IMR-90 (cell line): ENCODE measurements around the gene FOCAD. TPM values are rescaled to one million over a fixed set of nuclear protein-coding genes. Genes with fewer than 3 reads are reported as not detected.

Experiments used
- ATAC-seq: fragments of 200-7000 bp; cut with Tn5 transposase; 2 replicates; pipeline ENCODE4 v1.9.1; 2020; ENCODE audit warnings: low read depth, mild to moderate bottlenecking, moderate library complexity
- BruUV-seq: library from RNA; stranded (reverse); fragments of 400-500 nt; replicated peaks from 2 replicates; lab custom pipeline; 2021; lab: Mats Ljungman, UMichigan
- CTCF ChIA-PET: fragments of 300-600 bp; formaldehyde crosslinking; extraction: SDS; loops from one replicate; lab custom pipeline; 2021; ENCODE audit warnings: antibody characterized with exemption; lab: Yijun Ruan, JAX
- POLR2A ChIA-PET: fragments of 300-600 bp; sonication (Branson Sonifier 250); formaldehyde crosslinking; loops from one replicate; lab custom pipeline; 2022; ENCODE audit warnings: antibody characterized with exemption; ENCODE audit not compliant: unreplicated experiment; lab: Charles Lee
- DNase-seq: peaks from one replicate; pipeline ENCODE4 v3.0.0; 2013
- H2AFZ ChIP-seq: replicated peaks from 2 replicates; pipeline ENCODE3; 2013; ENCODE audit warnings: low read length, mild to moderate bottlenecking; ENCODE audit not compliant: poor library complexity
- H2AK5ac ChIP-seq: 2 replicates; pipeline ENCODE4 v1.6.1; 2013; ENCODE audit warnings: low read depth, low read length, inconsistent platforms
- H2AK9ac ChIP-seq: replicated peaks from 2 replicates; pipeline ENCODE3; 2013; ENCODE audit warnings: mild to moderate bottlenecking, low read depth, low read length, moderate library complexity; ENCODE audit not compliant: poor library complexity
- H2BK120ac ChIP-seq: 2 replicates; pipeline ENCODE4 v1.6.1; 2013; ENCODE audit warnings: low read depth, low read length, inconsistent platforms
- H2BK15ac ChIP-seq: 3 replicates; pipeline ENCODE4 v1.6.1; 2013; ENCODE audit warnings: low read depth, low read length, inconsistent platforms
- H2BK20ac ChIP-seq: 2 replicates; pipeline ENCODE4 v1.6.1; 2013; ENCODE audit warnings: low read depth, mild to moderate bottlenecking, inconsistent platforms, low read length, moderate library complexity
- H2BK5ac ChIP-seq: 2 replicates; pipeline ENCODE4 v1.6.1; 2013; ENCODE audit warnings: mild to moderate bottlenecking, low read depth, low read length, inconsistent platforms; ENCODE audit not compliant: poor library complexity, severe bottlenecking
- H3K14ac ChIP-seq: replicated peaks from 2 replicates; pipeline ENCODE4 v1.6.1; 2013; ENCODE audit warnings: low read depth, low read length, inconsistent platforms
- H3K18ac ChIP-seq: 2 replicates; pipeline ENCODE4 v1.6.1; 2013; ENCODE audit warnings: low read depth, low read length, control low read depth
- H3K23ac ChIP-seq: 2 replicates; pipeline ENCODE4 v1.6.1; 2013; ENCODE audit warnings: low read depth, low read length, inconsistent platforms
- H3K27ac ChIP-seq: 2 replicates; pipeline ENCODE4 v1.5.1; 2013; ENCODE audit warnings: mild to moderate bottlenecking, control low read depth, low read length; ENCODE audit not compliant: insufficient read depth
- H3K27me3 ChIP-seq: 2 replicates; pipeline ENCODE4 v1.6.1; 2013; ENCODE audit warnings: low read length; ENCODE audit not compliant: control insufficient read depth, insufficient read depth
- H3K36me3 ChIP-seq: 2 replicates; pipeline ENCODE4 v1.6.1; 2013; ENCODE audit warnings: low read length, mixed read lengths; ENCODE audit not compliant: control insufficient read depth, insufficient read depth
- H3K4ac ChIP-seq: 2 replicates; pipeline ENCODE4 v1.6.1; 2013; ENCODE audit warnings: low read depth, low read length, inconsistent platforms
- H3K4me1 ChIP-seq: 2 replicates; pipeline ENCODE4 v1.6.1; 2013; ENCODE audit warnings: low read length, mixed read lengths; ENCODE audit not compliant: control insufficient read depth, insufficient read depth
- H3K4me2 ChIP-seq: 2 replicates; pipeline ENCODE4 v1.6.1; 2013; ENCODE audit warnings: low read depth, mild to moderate bottlenecking, control low read depth, low read length, moderate library complexity
- H3K4me3 ChIP-seq: 2 replicates; pipeline ENCODE4 v1.5.1; 2013; ENCODE audit warnings: low read depth, mild to moderate bottlenecking, control low read depth, low read length, moderate library complexity; ENCODE audit not compliant: insufficient read depth
- H3K56ac ChIP-seq: 2 replicates; pipeline ENCODE4 v1.6.1; 2013; ENCODE audit warnings: low read length, inconsistent platforms; ENCODE audit not compliant: insufficient read depth; ENCODE audit errors: extremely low read depth
- H3K79me1 ChIP-seq, 2 experiments: 2 replicates each; pipeline ENCODE4 v1.6.1; 2013; ENCODE audit warnings: low read length in 2 of 2, inconsistent platforms in 1 of 2, low read depth in 1 of 2
- H3K9ac ChIP-seq: 2 replicates; pipeline ENCODE4 v1.6.1; 2013; ENCODE audit warnings: low read depth, low read length, control low read depth
- H3K9me1 ChIP-seq: 2 replicates; pipeline ENCODE4 v1.6.1; 2013; ENCODE audit warnings: low read length, inconsistent platforms; ENCODE audit not compliant: insufficient read depth
- H3K9me3 ChIP-seq: 2 replicates; pipeline ENCODE4 v1.6.1; 2013; ENCODE audit warnings: low read length; ENCODE audit not compliant: control insufficient read depth, insufficient read depth
- H4K20me1 ChIP-seq: 2 replicates; pipeline ENCODE4 v1.6.1; 2013; ENCODE audit warnings: low read length, inconsistent platforms; ENCODE audit not compliant: insufficient read depth
- H4K5ac ChIP-seq: 2 replicates; pipeline ENCODE4 v1.6.1; 2013; ENCODE audit warnings: mild to moderate bottlenecking, low read depth, low read length, control low read depth
- H4K8ac ChIP-seq, 2 experiments: 2 replicates each; pipeline ENCODE4 v1.6.1; 2013; ENCODE audit warnings: low read depth in 2 of 2, low read length in 2 of 2, control low read depth in 1 of 2, inconsistent platforms in 1 of 2
- H4K91ac ChIP-seq: 2 replicates; pipeline ENCODE4 v1.6.1; 2013; ENCODE audit warnings: low read depth, low read length, inconsistent platforms; ENCODE audit not compliant: insufficient read depth
- BHLHE40 ChIP-seq: fragments of 150-350 bp; IDR thresholded peaks from 2 replicates; pipeline ENCODE4 v1.6.1; 2016; ENCODE audit warnings: mild to moderate bottlenecking, low read depth, low read length
- CEBPB ChIP-seq: IDR thresholded peaks from 2 replicates; pipeline ENCODE4 v1.6.1; 2012; ENCODE audit warnings: low read depth, low read length, improper control_type of control experiment
- CHD1 ChIP-seq: IDR thresholded peaks from 2 replicates; pipeline ENCODE4 v1.6.1; 2012; ENCODE audit warnings: low read depth, low read length, improper control_type of control experiment
- FOS ChIP-seq: fragments of 150-350 bp; IDR thresholded peaks from 2 replicates; pipeline ENCODE4 v1.6.1; 2016; ENCODE audit warnings: low read depth, low read length
- MAFK ChIP-seq: IDR thresholded peaks from 2 replicates; pipeline ENCODE4 v1.6.1; 2012; ENCODE audit warnings: low read depth, low read length, improper control_type of control experiment
- MAZ ChIP-seq: IDR thresholded peaks from 2 replicates; pipeline ENCODE4 v1.6.1; 2012; ENCODE audit warnings: low read depth, mild to moderate bottlenecking, low read length, improper control_type of control experiment, moderate library complexity, borderline replicate concordance
- MXI1 ChIP-seq: IDR thresholded peaks from 2 replicates; pipeline ENCODE4 v1.6.1; 2012; ENCODE audit warnings: low read depth, mild to moderate bottlenecking, low read length, moderate library complexity, borderline replicate concordance
- NFE2L2 ChIP-seq: fragments of 150-350 bp; IDR thresholded peaks from 2 replicates; pipeline ENCODE4 v1.6.1; 2016; ENCODE audit warnings: low read depth, mild to moderate bottlenecking, low read length
- POLR2A ChIP-seq: IDR thresholded peaks from 2 replicates; pipeline ENCODE4 v1.6.1; 2012; ENCODE audit warnings: mild to moderate bottlenecking, low read depth, low read length
- RAD21 ChIP-seq: IDR thresholded peaks from 2 replicates; pipeline ENCODE4 v1.6.1; 2012; ENCODE audit warnings: low read length, improper control_type of control experiment
- RCOR1 ChIP-seq: IDR thresholded peaks from 2 replicates; pipeline ENCODE4 v1.6.1; 2012; ENCODE audit warnings: mild to moderate bottlenecking, low read length, improper control_type of control experiment; ENCODE audit not compliant: insufficient replicate concordance
- RFX5 ChIP-seq: IDR thresholded peaks from 2 replicates; pipeline ENCODE4 v1.8.0; 2012; ENCODE audit warnings: low read depth, mild to moderate bottlenecking, low read length, moderate library complexity
- SMC3 ChIP-seq: fragments of 150-350 bp; IDR thresholded peaks from 2 replicates; pipeline ENCODE4 v1.6.1; 2016; ENCODE audit warnings: low read depth, mild to moderate bottlenecking, antibody characterized with exemption, low read length, moderate library complexity
- WGBS, 2 experiments: methylation state at CpG; one replicate each; pipeline versions ENCODE4 v1.1.5 to v1.1.7; 2013; ENCODE audit warnings: missing lambda C conversion rate in 2 of 2; ENCODE audit not compliant: insufficient read length in 1 of 2; ENCODE audit errors: extremely low coverage in 2 of 2; 5-methylcytosine and 5-hydroxymethylcytosine counted together
- dilution Hi-C: fragments of 300-500 bp; cut with HindIII; formaldehyde crosslinking; loops from one replicate; pipeline ENCODE4 v1.14.3; 2018; ENCODE audit warnings: low sequenced_read_pairs; ENCODE audit not compliant: unreplicated experiment
- in situ Hi-C: fragments of 300-500 bp; cut with MboI; formaldehyde crosslinking; loops from 3 replicates; pipeline ENCODE4 v1.14.3; 2019; ENCODE audit warnings: low sequenced_read_pairs, inconsistent platforms, mixed read lengths
- intact Hi-C: fragments of 100-400 bp; cut with micrococcal nuclease; formaldehyde crosslinking; loops from 2 replicates; pipeline ENCODE4 v1.10.0; 2022
- polyA plus RNA-seq, 3 experiments: library from polyadenylated mRNA; depleted of rRNA; stranded (reverse); fragments of >200 nt; gene quantifications; 2 replicates each; pipeline ENCODE4 v1.2.3, GENCODE V29; 2012; ENCODE audit warnings: low replicate concordance in 1 of 3
- total RNA-seq: library from RNA; depleted of rRNA; stranded (reverse); fragments of >200 nt; gene quantifications from 2 replicates; pipeline ENCODE4 v1.2.3, GENCODE V29; 2012
- TF ChIP-seq, protein P1 (sequence below): conservative IDR thresholded peaks from 2 replicates; pipeline ENCODE4 v1.5.1; 2012; ENCODE audit warnings: mild to moderate bottlenecking, low read depth, low read length, improper control_type of control experiment
- TF ChIP-seq, protein P2 (sequence below): fragments of 150-350 bp; IDR thresholded peaks from 2 replicates; pipeline ENCODE4 v1.6.1; 2016; ENCODE audit warnings: low read depth, mild to moderate bottlenecking, low read length, moderate library complexity, borderline replicate concordance
- TF ChIP-seq, protein P3 (sequence below): fragments of 150-350 bp; IDR thresholded peaks from 2 replicates; pipeline ENCODE4 v1.6.1; 2017; ENCODE audit warnings: mild to moderate bottlenecking, antibody characterized with exemption, low read length, low read depth

The FOCAD gene
- total and polyA plus RNA-seq, 2 of the 4 experiments (the other 2 are of a cell fraction) = 28.8 to 91.2 TPM

DNA sequence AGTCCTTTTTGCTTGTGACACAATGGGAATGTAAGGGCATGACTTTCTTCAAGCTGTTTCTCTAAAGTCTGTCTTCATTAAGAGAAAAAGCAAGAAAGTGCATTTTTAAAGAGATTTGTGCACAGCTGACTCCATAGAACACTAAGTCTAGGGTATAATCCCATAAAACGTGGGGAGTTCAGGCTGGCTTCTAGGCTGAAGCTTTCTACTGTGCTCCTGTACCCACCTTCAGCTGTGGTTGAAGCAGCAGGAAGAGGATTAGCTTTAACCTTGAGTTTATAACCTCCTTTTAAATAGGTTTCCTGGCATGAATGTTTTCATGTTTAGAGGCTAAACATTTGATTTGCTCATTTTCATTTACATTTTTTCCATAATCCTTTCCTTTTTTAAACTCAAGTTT, 220.9 kb downstream of the FOCAD start:
- Histone ChIP-seq H3K4me2 (no peak overlapping the region), H2BK20ac (no peak overlapping the region), H3K4ac (no peak overlapping the region), H4K5ac (no peak overlapping the region), H3K27me3 (no peaks in the 10 kb centered on the region), H3K4me1 (no peaks in the 10 kb centered on the region), H2AK5ac (no peak overlapping the region), H3K36me3 (no peaks in the 10 kb centered on the region), H3K56ac (no peak overlapping the region), H3K14ac (no peak overlapping the region), H3K9me3 (no peaks in the 10 kb centered on the region), H4K91ac (no peak overlapping the region), H3K4me3 (no peak overlapping the region), H2BK120ac (no peak overlapping the region), H3K79me1 (no peaks in the 10 kb centered on the region), H3K27ac (no peak overlapping the region), H2AFZ (no peak overlapping the region), H2BK15ac (no peak overlapping the region), H2AK9ac (no peak overlapping the region), H3K18ac (no peak overlapping the region), H2BK5ac (no peak overlapping the region), H3K9me1 (no peaks in the 10 kb centered on the region; the same call in 1 of the 2 replicates), H4K20me1 (no peaks in the 10 kb centered on the region), H4K8ac (no peak overlapping the region), H3K23ac (no peak overlapping the region), H3K9ac (no peak overlapping the region)
- TF ChIP-seq RFX5 (no peak), RAD21 (no peak), CHD1 (no peak), FOS (no peak), NFE2L2 (no peak), BHLHE40 (no peak), POLR2A (no peak), MAZ (no peak), SMC3 (no peak), CEBPB (no peak), RCOR1 (no peak), MXI1 (no peak), MAFK (no peak)
- TF ChIP-seq, protein P1, sequence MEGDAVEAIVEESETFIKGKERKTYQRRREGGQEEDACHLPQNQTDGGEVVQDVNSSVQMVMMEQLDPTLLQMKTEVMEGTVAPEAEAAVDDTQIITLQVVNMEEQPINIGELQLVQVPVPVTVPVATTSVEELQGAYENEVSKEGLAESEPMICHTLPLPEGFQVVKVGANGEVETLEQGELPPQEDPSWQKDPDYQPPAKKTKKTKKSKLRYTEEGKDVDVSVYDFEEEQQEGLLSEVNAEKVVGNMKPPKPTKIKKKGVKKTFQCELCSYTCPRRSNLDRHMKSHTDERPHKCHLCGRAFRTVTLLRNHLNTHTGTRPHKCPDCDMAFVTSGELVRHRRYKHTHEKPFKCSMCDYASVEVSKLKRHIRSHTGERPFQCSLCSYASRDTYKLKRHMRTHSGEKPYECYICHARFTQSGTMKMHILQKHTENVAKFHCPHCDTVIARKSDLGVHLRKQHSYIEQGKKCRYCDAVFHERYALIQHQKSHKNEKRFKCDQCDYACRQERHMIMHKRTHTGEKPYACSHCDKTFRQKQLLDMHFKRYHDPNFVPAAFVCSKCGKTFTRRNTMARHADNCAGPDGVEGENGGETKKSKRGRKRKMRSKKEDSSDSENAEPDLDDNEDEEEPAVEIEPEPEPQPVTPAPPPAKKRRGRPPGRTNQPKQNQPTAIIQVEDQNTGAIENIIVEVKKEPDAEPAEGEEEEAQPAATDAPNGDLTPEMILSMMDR = no peak
- TF ChIP-seq, protein P2, sequence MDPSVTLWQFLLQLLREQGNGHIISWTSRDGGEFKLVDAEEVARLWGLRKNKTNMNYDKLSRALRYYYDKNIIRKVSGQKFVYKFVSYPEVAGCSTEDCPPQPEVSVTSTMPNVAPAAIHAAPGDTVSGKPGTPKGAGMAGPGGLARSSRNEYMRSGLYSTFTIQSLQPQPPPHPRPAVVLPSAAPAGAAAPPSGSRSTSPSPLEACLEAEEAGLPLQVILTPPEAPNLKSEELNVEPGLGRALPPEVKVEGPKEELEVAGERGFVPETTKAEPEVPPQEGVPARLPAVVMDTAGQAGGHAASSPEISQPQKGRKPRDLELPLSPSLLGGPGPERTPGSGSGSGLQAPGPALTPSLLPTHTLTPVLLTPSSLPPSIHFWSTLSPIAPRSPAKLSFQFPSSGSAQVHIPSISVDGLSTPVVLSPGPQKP = no peak
- TF ChIP-seq, protein P3, sequence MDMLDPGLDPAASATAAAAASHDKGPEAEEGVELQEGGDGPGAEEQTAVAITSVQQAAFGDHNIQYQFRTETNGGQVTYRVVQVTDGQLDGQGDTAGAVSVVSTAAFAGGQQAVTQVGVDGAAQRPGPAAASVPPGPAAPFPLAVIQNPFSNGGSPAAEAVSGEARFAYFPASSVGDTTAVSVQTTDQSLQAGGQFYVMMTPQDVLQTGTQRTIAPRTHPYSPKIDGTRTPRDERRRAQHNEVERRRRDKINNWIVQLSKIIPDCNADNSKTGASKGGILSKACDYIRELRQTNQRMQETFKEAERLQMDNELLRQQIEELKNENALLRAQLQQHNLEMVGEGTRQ = no peak
- CTCF ChIA-PET = interaction anchor here (0.7 kb wide), 1 partner anchor 16 kb away, joined by 3 read pairs; no protein-coding TSS in a partner anchor
- POLR2A ChIA-PET = no interaction called here
- WGBS, 2 experiments = no CpG with 5 or more reads among the region's 1 CpG
- no peak for DNase-seq
- dilution Hi-C loops = no loop called here
- intact Hi-C loops = no loop called here
- in situ Hi-C loops = no loop called here
- BruUV-seq = no TSS peak
- ATAC-seq = no peak
